ENCODE data around the gene FASTKD3. TPM values are rescaled to one million over a fixed set of nuclear protein-coding genes. Genes with fewer than 3 reads are reported as not detected.
A peak's percentile ranks its signal among the peaks of the same experiment; 100 is the strongest.

Gene FASTKD3
- total RNA-seq, 2 donors from 2014 or later, result 1.3 to 9.1 TPM

DNA sequence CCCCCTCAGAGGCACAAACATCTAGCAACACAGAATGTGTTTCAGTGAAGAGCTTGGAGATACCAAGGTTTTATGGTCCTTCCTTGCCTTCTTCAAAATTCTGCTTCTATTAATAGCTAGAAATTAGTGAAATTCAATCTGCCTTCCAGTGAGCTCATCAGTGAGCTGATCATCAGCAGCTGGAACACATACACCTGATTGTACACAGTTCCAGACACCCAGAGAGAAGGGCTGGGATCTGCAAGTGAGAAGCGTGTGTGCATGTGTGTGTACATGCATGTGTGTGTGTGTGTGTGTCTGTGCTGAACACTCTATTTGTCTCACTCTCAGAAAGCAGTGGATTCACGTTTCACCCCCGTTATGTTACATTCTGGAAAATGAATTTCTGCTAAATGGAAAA is 46.4 kb downstream of the FASTKD3 start:
- WGBS, 2 donors, result 70 to 83% methylated on average over 3 of the region's 3 CpGs
- ATAC-seq (no peak), DNase-seq (no peak)
- Histone ChIP-seq H3K27me3 (no peaks in the 10 kb centered on the region), H3K4me3 (no peak overlapping the region), H3K4me1 (no peaks in the 10 kb centered on the region), H3K36me3 (replicated peaks in 1 of 2; ENCODE audit: insufficient read depth in 1 of 2, low read depth in 2 of 2) (no peaks in the 10 kb centered on the region), H3K9me3 (no peaks in the 10 kb centered on the region), H3K27ac (no peak overlapping the region)
- TF ChIP-seq, protein P1, sequence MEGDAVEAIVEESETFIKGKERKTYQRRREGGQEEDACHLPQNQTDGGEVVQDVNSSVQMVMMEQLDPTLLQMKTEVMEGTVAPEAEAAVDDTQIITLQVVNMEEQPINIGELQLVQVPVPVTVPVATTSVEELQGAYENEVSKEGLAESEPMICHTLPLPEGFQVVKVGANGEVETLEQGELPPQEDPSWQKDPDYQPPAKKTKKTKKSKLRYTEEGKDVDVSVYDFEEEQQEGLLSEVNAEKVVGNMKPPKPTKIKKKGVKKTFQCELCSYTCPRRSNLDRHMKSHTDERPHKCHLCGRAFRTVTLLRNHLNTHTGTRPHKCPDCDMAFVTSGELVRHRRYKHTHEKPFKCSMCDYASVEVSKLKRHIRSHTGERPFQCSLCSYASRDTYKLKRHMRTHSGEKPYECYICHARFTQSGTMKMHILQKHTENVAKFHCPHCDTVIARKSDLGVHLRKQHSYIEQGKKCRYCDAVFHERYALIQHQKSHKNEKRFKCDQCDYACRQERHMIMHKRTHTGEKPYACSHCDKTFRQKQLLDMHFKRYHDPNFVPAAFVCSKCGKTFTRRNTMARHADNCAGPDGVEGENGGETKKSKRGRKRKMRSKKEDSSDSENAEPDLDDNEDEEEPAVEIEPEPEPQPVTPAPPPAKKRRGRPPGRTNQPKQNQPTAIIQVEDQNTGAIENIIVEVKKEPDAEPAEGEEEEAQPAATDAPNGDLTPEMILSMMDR (IDR thresholded peaks at IDR 0.05), result no peak
- TF ChIP-seq POLR2A (IDR thresholded peaks at IDR 0.05), result no peak
- intact Hi-C loops (cut with DNase I), result no loop called here

DNA sequence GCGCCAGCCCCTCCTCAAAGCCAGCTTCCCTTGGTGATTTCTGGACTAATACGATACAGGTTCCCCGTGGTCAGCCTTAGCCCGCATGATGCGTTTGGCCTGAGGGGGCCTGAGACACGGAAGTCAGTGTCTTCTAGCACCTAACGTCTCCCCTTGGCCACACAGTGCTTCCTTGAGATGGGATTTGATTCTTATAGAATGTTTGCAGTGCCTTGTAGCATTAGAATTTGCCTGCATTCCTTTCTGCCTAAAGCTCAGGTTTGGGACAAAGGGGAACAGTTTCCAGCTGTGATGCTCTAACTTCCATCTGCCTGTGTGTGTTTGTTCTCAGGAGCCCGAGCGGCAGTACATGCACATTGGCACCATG is 52.3 kb downstream of the FASTKD3 start:
- H3K36me3 ChIP-seq (replicated peaks in 1 of 2; ENCODE audit: insufficient read depth in 1 of 2, low read depth in 2 of 2), result no peaks in the 10 kb centered on the region
- no peak for TF ChIP-seq POLR2A (IDR thresholded peaks at IDR 0.05)
- TF ChIP-seq, protein P1 (IDR thresholded peaks at IDR 0.05), result no peak
- H3K27ac ChIP-seq, result no peak overlapping the region
- intact Hi-C loops (cut with DNase I), result no loop called here
- H3K27me3 ChIP-seq, result no peaks in the 10 kb centered on the region
- H3K4me3 ChIP-seq, result no peak overlapping the region
- H3K4me1 ChIP-seq, result no peaks in the 10 kb centered on the region
- ATAC-seq, result peak; percentile 21
- no peaks in the 10 kb centered on the region for H3K9me3 ChIP-seq
- DNase-seq, result no peak
- WGBS, 2 donors, result 38 to 43% methylated on average over 9 of the region's 9 CpGs

DNA sequence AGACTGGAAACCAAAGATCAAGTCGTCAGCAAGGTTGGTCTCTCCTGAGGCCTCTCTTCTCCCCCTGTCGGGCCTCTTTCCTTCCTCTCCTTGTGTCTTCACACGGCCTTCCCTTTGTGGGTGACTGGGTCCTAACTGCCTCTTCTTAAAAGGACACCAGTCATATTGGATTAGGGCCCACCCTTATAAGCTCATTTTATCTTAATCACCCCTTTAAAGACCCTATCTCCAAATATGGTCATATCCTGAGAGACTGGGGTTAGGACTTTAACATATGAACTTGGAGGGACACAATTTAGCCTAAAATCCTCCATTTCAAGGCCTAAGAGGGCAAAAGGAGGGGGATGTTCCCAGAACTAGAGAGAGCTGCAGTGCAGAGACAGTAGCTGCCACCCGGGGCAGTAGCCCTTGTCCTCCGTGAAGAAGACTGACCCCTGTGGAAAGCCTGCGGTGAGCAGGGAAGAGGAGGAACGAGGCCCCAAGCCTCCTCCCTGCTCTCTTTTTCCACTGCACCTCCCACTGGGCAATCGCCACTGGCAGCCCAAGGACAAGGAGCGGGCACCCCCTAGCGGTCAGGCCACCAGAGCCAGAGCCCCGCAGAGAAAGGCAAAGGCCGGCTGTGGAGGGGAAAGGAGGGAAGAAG is 52.8 kb downstream of the FASTKD3 start:
- Histone ChIP-seq H3K4me3 (no peak overlapping the region), H3K9me3 (no peaks in the 10 kb centered on the region), H3K36me3 (replicated peaks in 1 of 2; ENCODE audit: insufficient read depth in 1 of 2, low read depth in 2 of 2) (no peaks in the 10 kb centered on the region), H3K27me3 (no peaks in the 10 kb centered on the region), H3K4me1 (no peaks in the 10 kb centered on the region), H3K27ac (no peak overlapping the region)
- DNase-seq, result peak; percentile 82 to 87 (median 84)
- intact Hi-C loops (cut with DNase I), result no loop called here
- TF ChIP-seq, protein P1 (IDR thresholded peaks at IDR 0.05), result peak; percentile 81 to 92 (median 84)
- TF ChIP-seq POLR2A (IDR thresholded peaks at IDR 0.05), result no peak
- peak; percentile 90 for ATAC-seq
- 16% methylated on average over 11 to 12 of the region's 12 CpGs for WGBS, 2 donors

DNA sequence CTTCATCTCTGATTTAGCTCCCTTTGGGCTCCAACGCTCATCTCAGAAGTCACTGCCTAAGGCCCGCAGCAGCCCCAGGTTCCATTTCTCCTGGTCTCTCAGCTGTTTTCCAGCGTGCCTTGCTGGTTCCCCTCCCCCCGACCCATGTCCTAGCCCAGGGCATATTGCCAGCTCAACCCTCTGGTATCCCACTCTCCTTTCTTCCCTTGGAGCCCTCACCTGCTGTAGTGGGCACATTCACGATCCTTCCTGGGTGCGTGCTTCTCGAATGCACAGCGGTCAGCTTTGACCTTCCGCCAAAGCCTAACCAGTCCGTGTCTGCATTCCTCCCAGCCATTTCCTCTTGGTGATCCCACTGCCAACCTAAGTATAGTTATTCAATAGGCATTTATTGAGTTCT is 54.0 kb downstream of the FASTKD3 start:
- H3K27ac ChIP-seq, result no peak overlapping the region
- intact Hi-C loops (cut with DNase I), result no loop called here
- TF ChIP-seq POLR2A (IDR thresholded peaks at IDR 0.05), result no peak
- TF ChIP-seq, protein P1 (IDR thresholded peaks at IDR 0.05), result no peak
- ATAC-seq (no peak), DNase-seq (no peak)
- H3K9me3 ChIP-seq, result no peaks in the 10 kb centered on the region
- H3K4me3 ChIP-seq, result no peak overlapping the region
- no peaks in the 10 kb centered on the region for H3K27me3 ChIP-seq
- H3K36me3 ChIP-seq (replicated peaks in 1 of 2; ENCODE audit: insufficient read depth in 1 of 2, low read depth in 2 of 2), result no peaks in the 10 kb centered on the region
- WGBS, 2 donors, result 84 to 88% methylated on average over 10 of the region's 10 CpGs
- no peaks in the 10 kb centered on the region for H3K4me1 ChIP-seq

DNA sequence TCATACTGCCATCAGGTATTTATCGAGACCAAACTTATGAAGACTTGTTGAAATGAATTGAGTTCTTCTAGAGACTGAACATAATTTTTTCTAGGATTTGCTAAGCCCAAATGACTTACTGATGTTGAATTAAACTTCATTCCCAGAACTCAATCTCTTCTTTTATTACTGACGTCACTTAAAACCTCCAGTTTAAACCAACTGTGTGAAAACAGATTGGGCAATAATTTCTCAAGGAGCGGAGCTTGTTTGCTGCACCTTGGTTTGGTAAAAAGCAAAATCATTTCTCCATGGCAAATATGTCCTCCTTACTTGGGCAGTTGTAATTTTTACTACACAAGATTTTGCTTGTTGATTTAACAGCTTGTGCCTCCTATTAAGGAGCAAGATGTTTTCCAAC is 55.3 kb downstream of the FASTKD3 start:
- intact Hi-C loops (cut with DNase I), result no loop called here
- Histone ChIP-seq H3K27me3 (no peaks in the 10 kb centered on the region), H3K27ac (no peak overlapping the region), H3K4me1 (no peaks in the 10 kb centered on the region), H3K9me3 (no peaks in the 10 kb centered on the region), H3K4me3 (no peak overlapping the region), H3K36me3 (replicated peaks in 1 of 2; ENCODE audit: insufficient read depth in 1 of 2, low read depth in 2 of 2) (no peaks in the 10 kb centered on the region)
- ATAC-seq, result no peak
- 83 to 91% methylated on average over 3 of the region's 3 CpGs for WGBS, 2 donors
- DNase-seq, result no peak
- TF ChIP-seq, protein P1 (IDR thresholded peaks at IDR 0.05), result no peak
- no peak for TF ChIP-seq POLR2A (IDR thresholded peaks at IDR 0.05)
